WI38 (cell line): Measurements from ENCODE around the gene TOX3.

ENCODE experiments used
- H3K4me3 ChIP-seq: 2 replicates; pipeline ENCODE4 v1.5.1; 2011; ENCODE audit warnings: low read depth, mild to moderate bottlenecking, control low read depth, low read length
- TF ChIP-seq, protein P1 (sequence below): IDR thresholded peaks from 2 replicates; pipeline ENCODE4 v1.5.1; 2012; ENCODE audit warnings: low read depth, mild to moderate bottlenecking, control low read depth, low read length

Gene TOX3

DNA sequence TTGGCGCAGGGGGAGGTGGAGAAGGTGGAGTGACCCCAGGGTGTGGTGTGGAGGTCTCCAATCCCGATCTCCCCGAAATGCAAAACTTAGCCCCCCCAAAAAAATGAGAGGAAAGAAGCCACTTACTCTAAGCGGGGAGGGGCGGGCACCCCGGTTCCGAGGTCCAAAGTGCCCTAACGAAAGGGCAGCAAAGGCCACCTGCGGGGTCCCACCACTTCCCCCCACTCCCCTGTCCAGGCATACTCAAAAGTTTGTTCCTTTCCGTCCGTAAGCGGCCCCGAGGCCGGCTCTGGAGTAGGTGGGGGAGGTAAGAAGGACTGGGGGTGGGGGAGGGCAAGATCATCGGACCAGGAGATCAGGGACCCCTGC, 1.1 kb downstream of the TOX3 start:
- no peak overlapping the region for H3K4me3 ChIP-seq
- TF ChIP-seq, protein P1, sequence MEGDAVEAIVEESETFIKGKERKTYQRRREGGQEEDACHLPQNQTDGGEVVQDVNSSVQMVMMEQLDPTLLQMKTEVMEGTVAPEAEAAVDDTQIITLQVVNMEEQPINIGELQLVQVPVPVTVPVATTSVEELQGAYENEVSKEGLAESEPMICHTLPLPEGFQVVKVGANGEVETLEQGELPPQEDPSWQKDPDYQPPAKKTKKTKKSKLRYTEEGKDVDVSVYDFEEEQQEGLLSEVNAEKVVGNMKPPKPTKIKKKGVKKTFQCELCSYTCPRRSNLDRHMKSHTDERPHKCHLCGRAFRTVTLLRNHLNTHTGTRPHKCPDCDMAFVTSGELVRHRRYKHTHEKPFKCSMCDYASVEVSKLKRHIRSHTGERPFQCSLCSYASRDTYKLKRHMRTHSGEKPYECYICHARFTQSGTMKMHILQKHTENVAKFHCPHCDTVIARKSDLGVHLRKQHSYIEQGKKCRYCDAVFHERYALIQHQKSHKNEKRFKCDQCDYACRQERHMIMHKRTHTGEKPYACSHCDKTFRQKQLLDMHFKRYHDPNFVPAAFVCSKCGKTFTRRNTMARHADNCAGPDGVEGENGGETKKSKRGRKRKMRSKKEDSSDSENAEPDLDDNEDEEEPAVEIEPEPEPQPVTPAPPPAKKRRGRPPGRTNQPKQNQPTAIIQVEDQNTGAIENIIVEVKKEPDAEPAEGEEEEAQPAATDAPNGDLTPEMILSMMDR = no peak

DNA sequence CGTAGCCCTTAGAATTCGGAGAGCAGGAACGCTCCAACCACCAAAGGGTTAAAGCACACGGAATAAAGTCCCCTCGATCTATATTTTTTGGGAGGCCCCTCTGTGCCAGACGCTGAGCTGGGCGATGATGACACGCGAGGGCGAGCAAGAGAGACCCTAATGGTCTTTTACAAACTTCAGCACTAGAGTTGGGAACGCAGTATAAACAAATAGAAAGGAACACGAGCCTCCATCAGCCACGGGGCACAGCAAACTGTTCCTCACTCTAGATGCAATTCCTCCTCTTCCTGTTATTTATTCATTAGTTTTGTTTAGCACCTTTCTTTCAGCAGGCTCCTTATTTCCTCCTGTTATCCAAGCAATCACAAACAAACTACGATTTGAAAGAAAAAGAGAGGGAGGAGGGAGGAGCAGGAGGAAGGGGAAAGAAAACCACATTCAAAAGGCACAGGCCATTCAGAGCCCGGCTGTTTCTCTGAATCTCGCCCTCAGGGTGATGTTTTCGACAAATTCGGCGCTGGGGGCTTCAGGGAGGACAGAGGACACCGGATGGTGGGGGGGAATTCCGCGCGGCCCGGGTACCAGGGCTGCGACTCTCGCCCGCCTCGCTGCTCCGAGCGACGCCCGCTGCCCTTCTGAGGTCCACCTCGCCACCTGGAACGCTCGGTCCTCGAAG, 1.6 kb downstream of the TOX3 start:
- H3K4me3 ChIP-seq = no peak overlapping the region
- TF ChIP-seq, protein P1 = no peak

DNA sequence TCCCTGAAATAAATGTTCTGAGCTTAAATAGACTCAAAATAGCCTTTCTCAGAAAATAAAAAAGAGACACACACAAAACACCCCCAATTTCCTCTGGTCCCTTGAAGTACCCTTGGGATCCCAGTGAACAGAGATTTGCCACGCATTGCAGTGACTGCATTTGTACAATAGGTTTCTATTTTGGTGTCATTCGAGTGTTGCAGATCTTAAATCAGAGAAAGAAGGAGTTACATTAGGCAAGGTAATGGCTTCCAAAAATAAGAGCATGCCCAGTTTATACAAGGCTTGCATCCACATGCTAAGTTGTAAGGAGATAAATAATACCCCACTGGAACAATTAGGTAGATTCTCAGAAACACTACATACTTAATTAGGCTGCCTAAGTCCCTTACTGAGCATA, 2.2 kb downstream of the TOX3 start:
- no peak overlapping the region for H3K4me3 ChIP-seq
- TF ChIP-seq, protein P1 = no peak

DNA sequence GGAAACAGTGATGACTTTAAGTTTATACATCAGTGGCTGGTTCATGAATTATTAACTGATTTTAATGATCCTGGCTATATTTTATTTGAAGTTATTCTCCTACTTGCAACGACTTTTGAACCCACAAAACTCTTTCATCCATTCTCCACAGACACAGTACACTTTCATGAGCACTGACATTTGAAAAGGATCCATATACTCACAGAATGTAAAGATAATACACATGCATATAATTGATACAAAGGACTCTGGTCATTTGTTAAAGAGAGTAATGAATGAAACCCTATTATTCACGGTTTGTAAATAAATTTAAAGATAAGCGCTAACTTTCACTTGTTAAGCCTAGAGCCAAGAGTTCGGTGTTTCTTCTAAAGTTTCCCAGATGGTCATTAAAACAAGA, 3.3 kb downstream of the TOX3 start:
- no peak overlapping the region for H3K4me3 ChIP-seq
- TF ChIP-seq, protein P1 = no peak

DNA sequence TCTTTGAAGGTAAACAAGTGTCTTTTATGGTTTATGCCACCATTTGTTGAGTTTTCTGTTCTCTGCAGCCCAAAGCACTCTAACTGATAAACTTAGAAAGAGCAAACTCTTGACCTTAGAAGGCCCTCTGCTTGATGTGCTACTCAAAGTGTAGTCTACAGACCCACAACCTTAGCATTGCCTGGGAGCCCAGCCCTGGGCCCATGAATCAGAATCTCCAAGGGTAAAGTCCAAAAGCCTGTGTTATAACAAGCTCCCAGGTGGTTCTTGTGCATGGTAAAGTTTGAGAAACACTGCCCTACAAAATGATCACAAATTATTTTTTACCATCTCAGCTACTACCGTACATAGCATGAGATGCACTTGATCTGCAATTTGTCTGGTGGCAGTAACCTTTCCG, 6.0 kb downstream of the TOX3 start:
- H3K4me3 ChIP-seq = no peak overlapping the region
- TF ChIP-seq, protein P1 = no peak

DNA sequence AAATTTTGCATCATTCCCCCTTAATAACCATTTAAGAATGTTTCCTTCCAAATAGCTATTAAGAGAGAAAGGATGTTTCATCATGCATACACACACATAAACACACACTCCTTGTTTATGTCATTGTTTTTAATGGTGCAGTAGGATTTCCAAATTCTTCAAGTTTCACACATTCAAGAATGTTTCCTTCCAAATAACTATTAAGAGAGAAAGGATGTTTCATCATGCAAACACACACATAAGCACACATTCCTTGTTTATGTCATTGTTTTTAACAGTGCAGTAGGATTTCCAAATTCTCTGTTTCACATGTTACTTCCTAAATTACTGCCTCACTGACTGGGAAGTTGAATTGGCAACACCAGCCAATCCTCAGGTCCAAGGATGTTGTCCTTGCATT, 7.8 kb downstream of the TOX3 start:
- TF ChIP-seq, protein P1 = no peak
- no peak overlapping the region for H3K4me3 ChIP-seq

DNA sequence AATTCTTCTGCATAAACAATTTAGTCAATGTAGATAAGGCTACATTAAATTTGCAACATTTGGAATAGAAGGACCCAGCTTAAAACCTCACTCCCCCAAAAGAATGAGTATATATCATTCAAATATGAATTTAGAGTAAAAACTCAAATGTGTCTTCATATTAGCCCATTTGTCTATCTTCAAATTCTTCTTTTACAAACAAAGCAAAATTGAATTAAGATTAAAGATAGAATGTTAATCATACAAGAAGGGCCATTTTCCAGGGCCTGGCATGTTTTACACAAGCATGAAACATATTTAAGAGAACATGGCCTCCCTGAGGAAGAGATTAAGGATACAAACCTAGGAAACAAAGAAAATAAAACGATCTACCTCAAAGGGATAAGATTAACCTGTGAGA, 8.4 kb downstream of the TOX3 start:
- no peak overlapping the region for H3K4me3 ChIP-seq
- TF ChIP-seq, protein P1 = no peak
